ENCODE measurements around the gene TMUB1.

Gene TMUB1

GRCh38 chr7:151110236-151110940 is 27.1 kb upstream of the TMUB1 start:
- Histone ChIP-seq H2AFZ (ENCODE audit: low read depth) (no peak overlapping the region), H3K4me1 (ENCODE audit: low read depth, poor library complexity, severe bottlenecking) (peaks cover 9% of the 10 kb centered on the region), H3K27me3 (ENCODE audit: insufficient read depth, low read depth) (no peaks in the 10 kb centered on the region), H3K9ac (no peak overlapping the region), H3K4me2 (no peak overlapping the region), H4K20me1 (ENCODE audit: insufficient read depth) (peaks cover 20% of the 10 kb centered on the region; the same call in 1 of the 2 replicates), H3K4me3 (IDR thresholded peaks at IDR 0.05; ENCODE audit: insufficient read depth, low read depth, low read length) (no peak overlapping the region), H3K79me2 (ENCODE audit: insufficient read depth, low read depth) (peaks cover 23% of the 10 kb centered on the region; the same call in 1 of the 2 replicates), H3K36me3 (ENCODE audit: insufficient read depth) (no peaks in the 10 kb centered on the region), H3K27ac (no peak overlapping the region)
- TF ChIP-seq CTCF (conservative IDR thresholded peaks at IDR 0.05; ENCODE audit: low read depth, low read length), result no peak

- peaks cover 20% of the 10 kb centered on the region; the same call in 1 of the 2 replicates for H4K20me1 ChIP-seq (ENCODE audit: insufficient read depth)
- H3K4me1 ChIP-seq (ENCODE audit: low read depth, poor library complexity, severe bottlenecking), result peaks cover 9% of the 10 kb centered on the region
- no peaks in the 10 kb centered on the region for H3K27me3 ChIP-seq (ENCODE audit: insufficient read depth, low read depth)
- no peak for TF ChIP-seq CTCF (conservative IDR thresholded peaks at IDR 0.05; ENCODE audit: low read depth, low read length)
- H3K27ac ChIP-seq, result no peak overlapping the region
- no peak overlapping the region for H3K4me3 ChIP-seq (IDR thresholded peaks at IDR 0.05; ENCODE audit: insufficient read depth, low read depth, low read length)
- no peak overlapping the region for H3K9ac ChIP-seq
- no peak overlapping the region for H2AFZ ChIP-seq (ENCODE audit: low read depth)
- H3K36me3 ChIP-seq (ENCODE audit: insufficient read depth), result no peaks in the 10 kb centered on the region; the same call in 1 of the 2 replicates
- H3K79me2 ChIP-seq (ENCODE audit: insufficient read depth, low read depth), result peaks cover 23% of the 10 kb centered on the region; the same call in 1 of the 2 replicates
- no peak overlapping the region for H3K4me2 ChIP-seq
Observed at GRCh38 chr7:151109094-151110048, 26.1 kb upstream of the TMUB1 start.

DNA sequence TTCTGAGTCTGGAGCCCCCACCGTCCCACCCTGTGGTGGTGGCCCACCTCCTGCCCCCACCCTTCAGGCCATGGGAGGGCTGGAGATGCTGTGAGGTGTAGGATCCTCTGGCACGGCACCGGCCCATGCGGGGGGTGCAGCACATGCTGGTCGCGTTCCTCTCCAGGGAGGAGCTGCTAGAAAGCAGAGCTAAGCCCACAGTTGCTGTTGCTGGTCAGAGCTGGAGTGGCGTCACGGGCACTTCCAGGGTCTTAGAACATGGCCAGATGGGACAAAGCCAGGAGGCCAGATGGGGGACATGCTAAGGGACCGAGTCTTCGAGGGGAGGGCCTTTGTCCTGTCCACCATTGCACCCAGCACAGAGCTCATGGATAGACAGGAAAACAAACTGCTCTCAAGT is 24.6 kb upstream of the TMUB1 start:
- no peak overlapping the region for H2AFZ ChIP-seq (ENCODE audit: low read depth)
- peaks cover 24% of the 10 kb centered on the region; the same call in 1 of the 2 replicates for H3K79me2 ChIP-seq (ENCODE audit: insufficient read depth, low read depth)
- TF ChIP-seq CTCF (conservative IDR thresholded peaks at IDR 0.05; ENCODE audit: low read depth, low read length), result no peak
- no peak overlapping the region for H3K27ac ChIP-seq
- H3K36me3 ChIP-seq (ENCODE audit: insufficient read depth), result no peaks in the 10 kb centered on the region; the same call in 1 of the 2 replicates
- H3K9ac ChIP-seq, result no peak overlapping the region
- H3K4me3 ChIP-seq (IDR thresholded peaks at IDR 0.05; ENCODE audit: insufficient read depth, low read depth, low read length), result no peak overlapping the region
- peaks cover 20% of the 10 kb centered on the region; the same call in 1 of the 2 replicates for H4K20me1 ChIP-seq (ENCODE audit: insufficient read depth)
- H3K27me3 ChIP-seq (ENCODE audit: insufficient read depth, low read depth), result no peaks in the 10 kb centered on the region
- H3K4me2 ChIP-seq, result no peak overlapping the region
- H3K4me1 ChIP-seq (ENCODE audit: low read depth, poor library complexity, severe bottlenecking), result peaks cover 9% of the 10 kb centered on the region

DNA sequence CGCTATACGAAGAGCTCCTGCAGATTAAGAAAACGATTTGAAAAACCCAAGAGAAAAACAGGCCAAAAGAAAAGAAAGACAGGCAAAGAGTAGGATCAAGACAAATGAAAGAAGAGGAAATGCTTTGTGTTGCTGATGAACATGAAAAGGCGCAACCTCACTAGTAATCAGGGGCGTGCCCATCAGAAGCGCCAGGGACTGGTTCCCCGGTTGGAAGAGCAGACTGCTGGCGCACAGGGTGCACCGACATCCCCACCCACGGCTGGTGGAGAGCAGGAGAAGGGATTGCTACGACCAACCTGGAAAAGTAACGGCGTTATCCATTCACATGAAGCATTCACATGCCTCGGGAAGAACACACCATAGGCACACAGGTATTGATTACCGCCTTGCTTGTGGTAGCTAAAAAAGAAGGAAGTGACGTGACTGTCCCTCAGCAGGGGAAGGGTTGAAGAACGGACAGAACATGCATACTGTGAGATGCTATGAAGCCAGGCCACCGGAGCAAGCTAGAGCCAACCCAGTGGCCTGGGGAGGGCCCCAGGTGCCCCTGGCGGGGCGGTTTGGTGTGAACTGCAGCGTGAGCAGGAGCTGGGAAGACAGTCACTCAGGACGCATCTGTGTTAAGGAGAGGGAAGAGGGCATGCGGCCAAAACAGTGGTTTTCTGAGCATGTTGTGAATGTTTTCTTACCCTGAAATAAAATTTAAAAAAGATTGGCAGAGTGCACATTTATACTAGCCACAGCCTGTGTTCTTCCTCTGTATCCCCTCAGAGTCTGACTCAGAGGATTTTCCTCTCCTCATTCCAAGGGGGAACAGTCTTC is 21.3 kb upstream of the TMUB1 start:
- Histone ChIP-seq H3K4me3 (IDR thresholded peaks at IDR 0.05; ENCODE audit: insufficient read depth, low read depth, low read length) (no peak overlapping the region), H4K20me1 (ENCODE audit: insufficient read depth) (peaks cover 13% of the 10 kb centered on the region), H3K4me2 (no peak overlapping the region), H3K36me3 (ENCODE audit: insufficient read depth) (no peaks in the 10 kb centered on the region; the same call in 1 of the 2 replicates), H3K9ac (no peak overlapping the region), H2AFZ (ENCODE audit: low read depth) (no peak overlapping the region), H3K4me1 (ENCODE audit: low read depth, poor library complexity, severe bottlenecking) (no peaks in the 10 kb centered on the region), H3K79me2 (ENCODE audit: insufficient read depth, low read depth) (peaks cover 37% of the 10 kb centered on the region), H3K27me3 (ENCODE audit: insufficient read depth, low read depth) (no peaks in the 10 kb centered on the region), H3K27ac (no peak overlapping the region)
- TF ChIP-seq CTCF (conservative IDR thresholded peaks at IDR 0.05; ENCODE audit: low read depth, low read length), result no peak

All from KMS-11 (cell line).